Hepatocyte (in vitro differentiated cells): Measurements from ENCODE around the gene FOSB. TPM values are rescaled to one million over a fixed set of nuclear protein-coding genes. Genes with fewer than 3 reads are reported as not detected.

Experiments
- DNase-seq: peaks from one replicate; pipeline ENCODE4 v3.0.0-alpha.2; 2016; ENCODE audit warnings: low spot score
- H2AFZ ChIP-seq: fragments of 200-600 bp; sonication (generic); 2 replicates; pipeline ENCODE4 v1.6.0; 2016; ENCODE audit warnings: antibody characterized with exemption, mild to moderate bottlenecking
- H3K27ac ChIP-seq: fragments of 200-600 bp; sonication (generic); 2 replicates; pipeline ENCODE4 v1.5.1; 2016; ENCODE audit warnings: mild to moderate bottlenecking
- H3K27me3 ChIP-seq: fragments of 200-600 bp; sonication (generic); 2 replicates; pipeline ENCODE4 v1.6.1; 2016
- H3K36me3 ChIP-seq: fragments of 200-600 bp; sonication (generic); replicated peaks from 2 replicates; pipeline ENCODE4 v1.5.1; 2016; ENCODE audit warnings: low read depth; ENCODE audit not compliant: insufficient read depth
- H3K4me1 ChIP-seq: fragments of 200-600 bp; sonication (generic); 2 replicates; pipeline ENCODE4 v1.5.1; 2016; ENCODE audit warnings: mild to moderate bottlenecking, moderate library complexity; ENCODE audit not compliant: insufficient read depth
- H3K4me2 ChIP-seq: fragments of 200-600 bp; sonication (generic); 2 replicates; pipeline ENCODE4 v1.6.0; 2016
- H3K4me3 ChIP-seq: fragments of 200-600 bp; sonication (generic); 2 replicates; pipeline ENCODE4 v1.5.1; 2016; ENCODE audit warnings: mild to moderate bottlenecking
- H3K79me2 ChIP-seq: fragments of 200-600 bp; sonication (generic); 2 replicates; pipeline ENCODE4 v1.6.0; 2017; ENCODE audit warnings: mild to moderate bottlenecking
- H3K9me2 ChIP-seq: fragments of 200-600 bp; sonication (generic); replicated peaks from 2 replicates; pipeline ENCODE4 v1.6.0; 2017; ENCODE audit warnings: mild to moderate bottlenecking; ENCODE audit not compliant: insufficient read depth
- H3K9me3 ChIP-seq: fragments of 200-600 bp; sonication (generic); 2 replicates; pipeline ENCODE4 v1.5.1; 2016; ENCODE audit warnings: low read depth, mild to moderate bottlenecking
- H4K20me1 ChIP-seq: fragments of 200-600 bp; sonication (generic); 2 replicates; pipeline ENCODE4 v1.6.0; 2016; ENCODE audit warnings: mild to moderate bottlenecking; ENCODE audit not compliant: insufficient read depth, poor library complexity, severe bottlenecking
- EZH2 ChIP-seq: fragments of 200-600 bp; sonication (generic); IDR thresholded peaks from 2 replicates; pipeline ENCODE4 v1.6.1; 2016; ENCODE audit warnings: antibody characterized with exemption, mild to moderate bottlenecking, borderline replicate concordance
- EZH2phosphoT487 ChIP-seq: fragments of 200-600 bp; sonication (generic); IDR thresholded peaks from one replicate; pipeline ENCODE4 v1.6.1; 2018; ENCODE audit warnings: antibody characterized with exemption, mild to moderate bottlenecking, low read depth, moderate library complexity; ENCODE audit not compliant: unreplicated experiment, severe bottlenecking
- WGBS: methylation state at CpG from one replicate; pipeline ENCODE4 v1.1.6; 2016; ENCODE audit warnings: low lambda C conversion rate; ENCODE audit errors: missing lambda C conversion rate; 5-methylcytosine and 5-hydroxymethylcytosine counted together
- polyA plus RNA-seq: library from polyadenylated mRNA; unstranded; fragments of >200 nt; fragmentation: Nextera tagmentation; extraction: Ambion mirVana; gene quantifications from 2 replicates; pipeline ENCODE4 v1.2.1, GENCODE V29; 2016
- total RNA-seq: library from RNA; depleted of rRNA; stranded (reverse); fragments of >200 nt; gene quantifications from 2 replicates; pipeline ENCODE4 v1.2.3, GENCODE V29; 2014
- TF ChIP-seq, protein P1 (sequence below): fragments of 200-600 bp; sonication (generic); IDR thresholded peaks from 2 replicates; pipeline ENCODE4 v1.5.1; 2016; ENCODE audit warnings: antibody characterized with exemption, mild to moderate bottlenecking; ENCODE audit not compliant: poor library complexity

FOSB gene
- total and polyA plus RNA-seq, 2 experiments from 2014 or later: 73.1 to 114 TPM

DNA sequence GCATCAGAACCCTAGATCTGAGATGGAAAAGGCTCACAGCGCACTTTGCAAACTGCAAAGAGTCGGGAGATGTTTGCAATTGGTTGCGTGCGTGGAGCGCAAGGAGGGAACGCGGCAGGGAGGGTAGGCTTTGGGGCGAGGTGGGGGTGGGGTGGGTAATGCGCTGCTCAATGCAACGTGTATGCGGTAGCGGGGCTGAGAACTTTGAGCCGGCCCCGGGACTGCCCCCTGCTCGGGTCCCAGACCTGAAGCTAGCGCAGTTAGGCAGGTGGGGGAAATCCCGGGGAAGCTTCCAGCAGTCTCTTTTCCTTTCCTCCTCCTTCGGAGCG, 971 bp downstream of the FOSB start:
- peaks cover 7% of the 10 kb centered on the region for H3K4me1 ChIP-seq
- H3K79me2 ChIP-seq: no peaks in the 10 kb centered on the region
- H4K20me1 ChIP-seq: no peaks in the 10 kb centered on the region
- peak overlapping the region; percentile 90 for H3K4me3 ChIP-seq
- WGBS: 2% methylated on average over 14 of the region's 19 CpGs
- H3K4me2 ChIP-seq: peak overlapping the region; percentile 96
- no peaks in the 10 kb centered on the region for H3K9me3 ChIP-seq
- H3K27ac ChIP-seq: peak overlapping the region; percentile 91
- peaks cover 16% of the 10 kb centered on the region for H3K27me3 ChIP-seq
- peak overlapping the region; percentile 25 for H2AFZ ChIP-seq
- TF ChIP-seq, protein P1, sequence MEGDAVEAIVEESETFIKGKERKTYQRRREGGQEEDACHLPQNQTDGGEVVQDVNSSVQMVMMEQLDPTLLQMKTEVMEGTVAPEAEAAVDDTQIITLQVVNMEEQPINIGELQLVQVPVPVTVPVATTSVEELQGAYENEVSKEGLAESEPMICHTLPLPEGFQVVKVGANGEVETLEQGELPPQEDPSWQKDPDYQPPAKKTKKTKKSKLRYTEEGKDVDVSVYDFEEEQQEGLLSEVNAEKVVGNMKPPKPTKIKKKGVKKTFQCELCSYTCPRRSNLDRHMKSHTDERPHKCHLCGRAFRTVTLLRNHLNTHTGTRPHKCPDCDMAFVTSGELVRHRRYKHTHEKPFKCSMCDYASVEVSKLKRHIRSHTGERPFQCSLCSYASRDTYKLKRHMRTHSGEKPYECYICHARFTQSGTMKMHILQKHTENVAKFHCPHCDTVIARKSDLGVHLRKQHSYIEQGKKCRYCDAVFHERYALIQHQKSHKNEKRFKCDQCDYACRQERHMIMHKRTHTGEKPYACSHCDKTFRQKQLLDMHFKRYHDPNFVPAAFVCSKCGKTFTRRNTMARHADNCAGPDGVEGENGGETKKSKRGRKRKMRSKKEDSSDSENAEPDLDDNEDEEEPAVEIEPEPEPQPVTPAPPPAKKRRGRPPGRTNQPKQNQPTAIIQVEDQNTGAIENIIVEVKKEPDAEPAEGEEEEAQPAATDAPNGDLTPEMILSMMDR: no peak
- TF ChIP-seq EZH2: no peak
- no peak for TF ChIP-seq EZH2phosphoT487
- no peaks in the 10 kb centered on the region for H3K36me3 ChIP-seq
- H3K9me2 ChIP-seq: no peaks in the 10 kb centered on the region
- DNase-seq: no peak

DNA sequence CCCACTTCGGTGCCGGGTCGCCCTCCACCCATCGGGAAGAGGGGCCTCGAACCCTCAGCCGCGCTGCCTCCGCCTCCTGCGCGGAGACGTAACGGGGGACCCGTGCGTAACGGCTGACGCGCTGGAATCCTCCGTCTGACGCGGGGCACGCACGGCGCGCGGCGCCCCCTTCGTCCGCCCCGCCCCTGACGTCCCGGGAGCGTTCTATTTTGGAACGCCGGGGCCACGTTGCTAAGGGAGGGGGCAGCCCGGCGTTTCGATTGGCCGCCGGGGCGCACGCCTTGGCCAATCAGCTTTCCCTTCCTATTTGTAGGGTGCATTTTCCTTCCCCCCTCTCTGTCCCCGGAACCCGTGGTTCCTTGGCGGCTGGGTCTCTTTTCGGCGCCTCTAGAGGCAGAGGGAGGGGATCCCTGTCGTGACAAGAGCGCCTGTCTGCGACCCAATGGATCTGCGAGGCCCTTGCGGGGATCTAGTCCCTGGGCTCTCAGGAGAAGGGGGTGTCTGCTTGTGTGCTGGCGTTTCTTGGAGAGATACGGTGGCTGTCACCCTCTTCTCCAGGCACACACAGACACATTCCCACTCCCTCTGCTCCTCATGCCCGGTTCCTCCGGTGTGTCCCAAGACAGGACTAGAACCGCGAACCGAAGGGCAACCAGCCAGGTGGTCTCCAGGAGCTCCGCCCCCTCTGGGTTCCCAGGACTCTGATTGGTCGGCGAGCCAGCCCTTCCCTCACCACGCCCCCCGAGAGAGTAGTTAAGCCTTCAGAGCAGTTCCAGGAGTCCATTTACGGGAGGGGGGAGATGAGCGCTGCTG, 1.5 kb downstream of the FOSB start:
- under 1% methylated on average over 65 of the region's 66 CpGs for WGBS
- Histone ChIP-seq H3K27me3 (peaks cover 16% of the 10 kb centered on the region), H4K20me1 (no peaks in the 10 kb centered on the region), H3K27ac (peak overlapping the region; percentile 91), H3K4me1 (peaks cover 7% of the 10 kb centered on the region), H3K9me3 (no peaks in the 10 kb centered on the region), H3K4me2 (peak overlapping the region; percentile 96), H3K4me3 (peak overlapping the region; percentile 90), H3K36me3 (no peaks in the 10 kb centered on the region), H2AFZ (peak overlapping the region; percentile 55), H3K79me2 (no peaks in the 10 kb centered on the region), H3K9me2 (no peaks in the 10 kb centered on the region)
- no peak for TF ChIP-seq EZH2
- no peak for TF ChIP-seq EZH2phosphoT487
- TF ChIP-seq, protein P1: no peak
- peak; percentile 95 for DNase-seq

DNA sequence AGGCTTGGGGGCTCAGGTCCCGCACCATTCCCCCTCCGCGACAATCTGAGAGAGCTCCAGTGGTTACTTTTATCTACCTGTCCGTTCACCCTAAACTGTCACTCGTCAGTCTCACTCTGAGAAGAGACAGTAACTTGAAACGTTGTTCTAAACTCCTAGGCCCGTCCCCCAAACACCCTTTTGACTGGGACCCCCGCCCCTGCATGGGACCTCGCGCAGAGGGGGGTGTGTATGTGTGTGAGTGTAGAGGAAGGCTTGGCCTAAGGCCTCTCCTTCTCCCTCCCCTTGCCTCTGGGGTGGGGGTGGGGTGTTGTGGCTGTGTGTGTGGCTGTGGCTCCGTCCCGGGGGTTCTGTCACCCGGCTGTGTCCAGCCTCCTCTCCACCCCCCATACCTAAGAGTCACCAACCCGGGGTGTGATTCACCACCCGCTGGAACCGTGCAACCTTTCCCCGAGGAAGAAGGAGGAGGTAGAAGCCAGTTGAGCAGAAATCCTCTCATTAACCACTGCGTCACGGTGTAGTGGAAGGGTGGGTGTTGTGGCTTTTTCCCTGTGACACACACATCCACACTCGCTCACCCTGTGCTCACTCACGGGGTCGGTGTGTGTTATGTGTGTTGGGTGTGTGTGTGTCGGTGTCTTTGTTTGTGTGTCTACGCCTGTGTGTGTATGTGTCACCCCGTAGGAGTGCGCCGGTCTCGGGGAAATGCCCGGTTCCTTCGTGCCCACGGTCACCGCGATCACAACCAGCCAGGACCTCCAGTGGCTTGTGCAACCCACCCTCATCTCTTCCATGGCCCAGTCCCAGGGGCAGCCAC, 2.4 kb downstream of the FOSB start:
- Histone ChIP-seq H3K79me2 (no peaks in the 10 kb centered on the region), H3K27ac (peak overlapping the region; percentile 91), H2AFZ (no peak overlapping the region), H3K36me3 (no peaks in the 10 kb centered on the region), H3K4me3 (no peak overlapping the region), H4K20me1 (no peaks in the 10 kb centered on the region), H3K4me1 (peaks cover 7% of the 10 kb centered on the region), H3K4me2 (peak overlapping the region; percentile 96), H3K9me3 (no peaks in the 10 kb centered on the region), H3K27me3 (peaks cover 16% of the 10 kb centered on the region), H3K9me2 (no peaks in the 10 kb centered on the region)
- WGBS: 48% methylated on average over 27 of the region's 33 CpGs
- TF ChIP-seq, protein P1: no peak
- TF ChIP-seq EZH2phosphoT487 (no peak), EZH2 (no peak)
- DNase-seq: peak; percentile 44
